H1 (cell line): Measurements from ENCODE around the gene ENTPD1. TPM values are rescaled to one million over a fixed set of nuclear protein-coding genes. Genes with fewer than 3 reads are reported as not detected.

Experiments
- BRCA1 ChIP-seq: IDR thresholded peaks from 2 replicates; pipeline ENCODE4 v1.6.1; 2012; ENCODE audit warnings: low read depth, low read length, improper control_type of control experiment
- CHD1 ChIP-seq: IDR thresholded peaks from 2 replicates; pipeline ENCODE4 v1.6.1; 2012; ENCODE audit warnings: low read depth, low read length, improper control_type of control experiment
- RBBP5 ChIP-seq: IDR thresholded peaks from 2 replicates; pipeline ENCODE4 v1.7.1; 2012; ENCODE audit warnings: low read depth, mild to moderate bottlenecking, inconsistent platforms, low read length, moderate library complexity, borderline replicate concordance
- TCF12 ChIP-seq: IDR thresholded peaks from 2 replicates; pipeline ENCODE4 v1.6.1; 2011; ENCODE audit warnings: low read depth, mild to moderate bottlenecking, low read length
- polyA plus RNA-seq, 7 experiments: library from polyadenylated mRNA; depleted of rRNA in 3 of 7; stranded (reverse) in 5 of 7; unstranded in 2 of 7; fragments of >200 nt in 5 of 7; fragments of 200-250 nt in 2 of 7; gene quantifications; 1 replicate in 5 of 7; 2 replicates in 1 of 7; 4 replicates in 1 of 7; pipeline versions ENCODE4 v1.2.1 to v1.2.3, GENCODE V29; 2011 to 2013; ENCODE audit warnings: missing spikeins in 2 of 7, mixed read lengths in 2 of 7
- total RNA-seq: library from RNA; stranded (reverse); fragmentation: NEBNext Ultra II Directional; extraction: Animal tissue kit (Norgen Biotek cat#: 25700); gene quantifications from 2 replicates; pipeline ENCODE4 v1.2.1, GENCODE V29; 2021
- TF ChIP-seq, protein P1 (sequence below), 3 experiments: IDR thresholded peaks; 1 replicate in 2 of 3; 2 replicates in 1 of 3; pipeline versions ENCODE4 v1.5.1 to v1.6.1; 2011; ENCODE audit warnings: low read length in 3 of 3, mild to moderate bottlenecking in 3 of 3, inconsistent platforms in 2 of 3, low read depth in 1 of 3, moderate library complexity in 1 of 3; ENCODE audit not compliant: insufficient read depth in 1 of 3; ENCODE audit errors: control extremely low read depth in 1 of 3

ENTPD1 gene
- total and polyA plus RNA-seq, 2 of the 8 experiments (the other 6 are each of a cell fraction or from before 2014, with no cell fraction given), result 2.2 to 2.5 TPM

DNA sequence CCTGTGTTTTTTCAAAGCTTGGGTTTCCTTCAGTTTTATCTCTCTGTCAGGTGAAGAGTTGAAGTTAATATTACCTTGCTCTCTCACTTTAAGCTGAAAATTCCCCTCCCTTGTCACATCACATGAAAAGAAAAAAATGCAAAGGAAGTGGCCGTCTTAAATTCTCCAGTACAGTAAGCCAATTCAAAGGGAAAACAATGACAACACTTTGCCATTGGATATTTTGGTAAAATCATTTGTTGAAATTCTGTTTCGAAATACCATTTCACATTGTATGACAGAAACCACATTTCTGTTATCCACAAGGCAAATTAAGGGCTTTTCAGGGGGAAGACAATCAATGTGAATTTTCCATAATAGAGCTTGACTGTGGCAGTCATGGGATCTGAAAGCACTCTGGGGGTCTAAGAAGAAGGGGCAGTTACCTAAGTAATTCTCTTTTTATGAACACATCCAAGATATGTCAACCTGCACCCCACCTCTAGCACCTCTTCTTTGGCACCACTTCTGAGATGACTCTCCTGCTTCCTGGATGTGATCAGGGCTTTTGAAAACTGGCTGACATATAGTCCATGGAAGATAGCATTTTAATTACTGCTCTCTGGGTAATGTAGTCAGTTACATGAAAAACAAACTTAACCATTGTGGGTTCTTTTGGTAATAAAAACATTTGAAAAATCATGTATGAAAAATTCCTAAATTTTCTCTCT, 63.8 kb downstream of the ENTPD1 start (continued):
- TF ChIP-seq, protein P1, sequence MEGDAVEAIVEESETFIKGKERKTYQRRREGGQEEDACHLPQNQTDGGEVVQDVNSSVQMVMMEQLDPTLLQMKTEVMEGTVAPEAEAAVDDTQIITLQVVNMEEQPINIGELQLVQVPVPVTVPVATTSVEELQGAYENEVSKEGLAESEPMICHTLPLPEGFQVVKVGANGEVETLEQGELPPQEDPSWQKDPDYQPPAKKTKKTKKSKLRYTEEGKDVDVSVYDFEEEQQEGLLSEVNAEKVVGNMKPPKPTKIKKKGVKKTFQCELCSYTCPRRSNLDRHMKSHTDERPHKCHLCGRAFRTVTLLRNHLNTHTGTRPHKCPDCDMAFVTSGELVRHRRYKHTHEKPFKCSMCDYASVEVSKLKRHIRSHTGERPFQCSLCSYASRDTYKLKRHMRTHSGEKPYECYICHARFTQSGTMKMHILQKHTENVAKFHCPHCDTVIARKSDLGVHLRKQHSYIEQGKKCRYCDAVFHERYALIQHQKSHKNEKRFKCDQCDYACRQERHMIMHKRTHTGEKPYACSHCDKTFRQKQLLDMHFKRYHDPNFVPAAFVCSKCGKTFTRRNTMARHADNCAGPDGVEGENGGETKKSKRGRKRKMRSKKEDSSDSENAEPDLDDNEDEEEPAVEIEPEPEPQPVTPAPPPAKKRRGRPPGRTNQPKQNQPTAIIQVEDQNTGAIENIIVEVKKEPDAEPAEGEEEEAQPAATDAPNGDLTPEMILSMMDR (IDR thresholded peaks at IDR 0.05; ENCODE audit: control extremely low read depth in 1 of 3, insufficient read depth in 1 of 3, low read depth in 1 of 3, low read length in 3 of 3), result no peak
- TF ChIP-seq TCF12 (no peak), CHD1 (no peak), BRCA1 (no peak), RBBP5 (no peak)
